Astrocyte (in vitro differentiated cells and primary cell): Measurements from ENCODE around the gene CERT1. TPM values are rescaled to one million over a fixed set of nuclear protein-coding genes. Genes with fewer than 3 reads are reported as not detected.

Experiments
- DNase-seq: peaks from one replicate; pipeline ENCODE4 v3.0.0-alpha.2; 2010; ENCODE audit warnings: low read depth
- FAIRE-seq: peaks from 2 replicates; lab custom pipeline; 2011; peaks lifted over from hg19 to GRCh38; lab: Jason Lieb, UNC
- H2AFZ ChIP-seq: 2 replicates; pipeline ENCODE4 v1.6.0; 2012; ENCODE audit warnings: low read depth, low read length, inconsistent platforms
- H3K27ac ChIP-seq: 2 replicates; pipeline ENCODE4 v1.5.1; 2011; ENCODE audit warnings: low read depth, low read length, inconsistent platforms
- H3K27me3 ChIP-seq: 2 replicates; pipeline ENCODE4 v1.6.0; 2011; ENCODE audit warnings: low read length, inconsistent platforms; ENCODE audit not compliant: insufficient read depth
- H3K36me3 ChIP-seq: 2 replicates; pipeline ENCODE4 v1.5.1; 2011; ENCODE audit warnings: low read length, inconsistent platforms; ENCODE audit not compliant: insufficient read depth
- H3K4me1 ChIP-seq: 2 replicates; pipeline ENCODE4 v1.5.1; 2011; ENCODE audit warnings: low read length, inconsistent platforms; ENCODE audit not compliant: insufficient read depth
- H3K4me2 ChIP-seq: 2 replicates; pipeline ENCODE4 v1.6.0; 2012; ENCODE audit warnings: low read length, inconsistent platforms
- H3K4me3 ChIP-seq: 2 replicates; pipeline ENCODE4 v1.5.1; 2011; ENCODE audit warnings: low read depth, mild to moderate bottlenecking, low read length, inconsistent platforms; ENCODE audit not compliant: insufficient read depth
- H3K79me2 ChIP-seq: 2 replicates; pipeline ENCODE4 v1.6.0; 2012; ENCODE audit warnings: mild to moderate bottlenecking, low read length, inconsistent platforms; ENCODE audit not compliant: insufficient read depth
- H3K9ac ChIP-seq: 2 replicates; pipeline ENCODE4 v1.6.0; 2012; ENCODE audit warnings: mild to moderate bottlenecking, low read length, inconsistent platforms
- H3K9me3 ChIP-seq: 2 replicates; pipeline ENCODE4 v1.5.1; 2012; ENCODE audit warnings: low read depth, mild to moderate bottlenecking, low read length, inconsistent platforms; ENCODE audit not compliant: insufficient read depth
- H4K20me1 ChIP-seq: 2 replicates; pipeline ENCODE4 v1.6.0; 2012; ENCODE audit warnings: low read length, inconsistent platforms; ENCODE audit not compliant: insufficient read depth
- H3K27ac Mint-ChIP-seq: one replicate; pipeline ENCODE4 v1.8.0; 2021; ENCODE audit warnings: mild to moderate bottlenecking, mixed read lengths; ENCODE audit not compliant: unreplicated experiment
- H3K27me3 Mint-ChIP-seq: one replicate; pipeline ENCODE4 v1.8.0; 2021; ENCODE audit warnings: low read depth, mixed read lengths; ENCODE audit not compliant: unreplicated experiment
- H3K36me3 Mint-ChIP-seq: one replicate; pipeline ENCODE4 v1.8.0; 2021; ENCODE audit warnings: low read depth, mixed read lengths; ENCODE audit not compliant: unreplicated experiment
- H3K4me1 Mint-ChIP-seq: one replicate; pipeline ENCODE4 v1.8.0; 2021; ENCODE audit warnings: low read depth, mixed read lengths; ENCODE audit not compliant: unreplicated experiment
- H3K4me3 Mint-ChIP-seq: one replicate; pipeline ENCODE4 v1.8.0; 2021; ENCODE audit warnings: mild to moderate bottlenecking, moderate library complexity, mixed read lengths; ENCODE audit not compliant: unreplicated experiment
- H3K9me3 Mint-ChIP-seq: one replicate; pipeline ENCODE4 v1.8.0; 2021; ENCODE audit warnings: mild to moderate bottlenecking, mixed read lengths; ENCODE audit not compliant: unreplicated experiment
- CTCF ChIP-seq: IDR thresholded peaks from 2 replicates; pipeline ENCODE4 v1.5.1; 2011; ENCODE audit warnings: low read depth, mild to moderate bottlenecking, inconsistent platforms, low read length, moderate library complexity; ENCODE audit not compliant: insufficient read depth
- EZH2 ChIP-seq: IDR thresholded peaks from 2 replicates; pipeline ENCODE4 v1.6.1; 2012; ENCODE audit warnings: mild to moderate bottlenecking, low read length, inconsistent platforms; ENCODE audit not compliant: insufficient read depth
- total RNA-seq: library from RNA; stranded (reverse); gene quantifications from 2 replicates; pipeline ENCODE4 v1.2.1, GENCODE V29; 2021

The CERT1 gene
- total RNA-seq, 1 donor from 2014 or later, result 29.6 TPM

- FAIRE-seq (no peak), DNase-seq (no peak)
- H3K9me3 Mint-ChIP-seq, result no peaks in the 10 kb centered on the region
- H3K36me3 Mint-ChIP-seq, result no peaks in the 10 kb centered on the region
- Histone ChIP-seq H3K36me3 (no peaks in the 10 kb centered on the region), H3K4me3 (peak overlapping the region; percentile 76), H3K79me2 (peaks cover 97% of the 10 kb centered on the region), H3K27ac (peak overlapping the region; percentile 85), H3K4me2 (peak overlapping the region; percentile 86), H3K9ac (peak overlapping the region; percentile 86), H3K9me3 (no peaks in the 10 kb centered on the region), H4K20me1 (peaks cover 27% of the 10 kb centered on the region), H3K4me1 (no peaks in the 10 kb centered on the region), H3K27me3 (no peaks in the 10 kb centered on the region), H2AFZ (peak overlapping the region; percentile 88)
- peaks cover 22% of the 10 kb centered on the region for H3K4me1 Mint-ChIP-seq
- H3K27ac Mint-ChIP-seq, result peak overlapping the region; percentile 96
- peak overlapping the region; percentile 97 for H3K4me3 Mint-ChIP-seq
- H3K27me3 Mint-ChIP-seq, result no peaks in the 10 kb centered on the region
- TF ChIP-seq EZH2 (no peak), CTCF (no peak)
Measured at GRCh38 chr5:75512383-75513074, 1.1 kb upstream of the CERT1 start.

GRCh38 chr5:75510836-75511434 lies 494 bp downstream of the CERT1 start:
- no peak for DNase-seq
- H3K27ac Mint-ChIP-seq, result peak overlapping the region; percentile 94
- H3K36me3 ChIP-seq, result no peaks in the 10 kb centered on the region
- no peaks in the 10 kb centered on the region for H3K27me3 ChIP-seq
- H3K9me3 Mint-ChIP-seq, result no peaks in the 10 kb centered on the region
- H3K9me3 ChIP-seq, result no peaks in the 10 kb centered on the region
- H3K36me3 Mint-ChIP-seq, result no peaks in the 10 kb centered on the region
- H3K4me2 ChIP-seq, result peak overlapping the region; percentile 94
- H3K4me3 Mint-ChIP-seq, result peak overlapping the region; percentile 97
- peaks cover 33% of the 10 kb centered on the region for H4K20me1 ChIP-seq
- H2AFZ ChIP-seq, result peak overlapping the region; percentile 75
- peak overlapping the region; percentile 86 for H3K9ac ChIP-seq
- H3K4me3 ChIP-seq, result peak overlapping the region; percentile 91
- no peaks in the 10 kb centered on the region for H3K4me1 ChIP-seq
- H3K4me1 Mint-ChIP-seq, result peaks cover 22% of the 10 kb centered on the region
- H3K27ac ChIP-seq, result peak overlapping the region; percentile 89
- H3K79me2 ChIP-seq, result peaks cover 96% of the 10 kb centered on the region
- no peaks in the 10 kb centered on the region for H3K27me3 Mint-ChIP-seq
- TF ChIP-seq EZH2 (no peak), CTCF (no peak)
- no peak for FAIRE-seq
